ENCODE measurements around the gene ATXN7L3B. TPM values are rescaled to one million over a fixed set of nuclear protein-coding genes. Genes with fewer than 3 reads are reported as not detected.

The ATXN7L3B gene
- total RNA-seq, 1 experiment from 2014 or later = 21.1 TPM

GRCh38 chr12:74547249-74547648 is 9.6 kb downstream of the ATXN7L3B start:
- intact Hi-C loops (cut with micrococcal nuclease) = no loop called here
- no peak for TF ChIP-seq CTCF (IDR thresholded peaks at IDR 0.05; ENCODE audit: unreplicated experiment)
- Mint-ChIP-seq H3K27ac (ENCODE audit: low read depth, unreplicated experiment) (no peak overlapping the region), H3K4me1 (ENCODE audit: insufficient read depth, unreplicated experiment) (peaks cover 6% of the 10 kb centered on the region), H3K27me3 (ENCODE audit: insufficient read depth, unreplicated experiment) (no peaks in the 10 kb centered on the region), H3K36me3 (ENCODE audit: insufficient read depth, unreplicated experiment) (peaks cover 19% of the 10 kb centered on the region), H3K9me3 (ENCODE audit: unreplicated experiment) (no peaks in the 10 kb centered on the region), H3K4me3 (ENCODE audit: unreplicated experiment) (no peak overlapping the region)
- BruUV-seq (replicated peaks) = no TSS peak
- no peak for DNase-seq (ENCODE audit: unreplicated experiment)
- CTCF ChIA-PET = no interaction called here
- POLR2A ChIA-PET = no interaction called here

GRCh38 chr12:74551291-74551690 is 13.7 kb downstream of the ATXN7L3B start:
- CTCF ChIA-PET = interaction anchor here (1.0 kb wide), 2 partner anchors 9 to 96 kb away, joined by 3 to 5 read pairs; no protein-coding TSS in a partner anchor
- Mint-ChIP-seq H3K9me3 (ENCODE audit: unreplicated experiment) (no peaks in the 10 kb centered on the region), H3K4me3 (ENCODE audit: unreplicated experiment) (no peak overlapping the region), H3K27ac (ENCODE audit: low read depth, unreplicated experiment) (no peak overlapping the region), H3K36me3 (ENCODE audit: insufficient read depth, unreplicated experiment) (peaks cover 11% of the 10 kb centered on the region), H3K27me3 (ENCODE audit: insufficient read depth, unreplicated experiment) (no peaks in the 10 kb centered on the region), H3K4me1 (ENCODE audit: insufficient read depth, unreplicated experiment) (no peaks in the 10 kb centered on the region)
- BruUV-seq (replicated peaks) = no TSS peak
- no peak for TF ChIP-seq CTCF (IDR thresholded peaks at IDR 0.05; ENCODE audit: unreplicated experiment)
- no peak for DNase-seq (ENCODE audit: unreplicated experiment)
- intact Hi-C loops (cut with micrococcal nuclease) = no loop called here
- POLR2A ChIA-PET = no interaction called here

- no TSS peak for BruUV-seq (replicated peaks)
- Mint-ChIP-seq H3K4me3 (ENCODE audit: unreplicated experiment) (no peak overlapping the region), H3K36me3 (ENCODE audit: insufficient read depth, unreplicated experiment) (peaks cover 2% of the 10 kb centered on the region), H3K4me1 (ENCODE audit: insufficient read depth, unreplicated experiment) (no peaks in the 10 kb centered on the region), H3K27ac (ENCODE audit: low read depth, unreplicated experiment) (no peak overlapping the region), H3K27me3 (ENCODE audit: insufficient read depth, unreplicated experiment) (no peaks in the 10 kb centered on the region), H3K9me3 (ENCODE audit: unreplicated experiment) (no peaks in the 10 kb centered on the region)
- POLR2A ChIA-PET = interaction anchor here (1.5 kb wide), 1 partner anchor 14 kb away, joined by 4 read pairs; the partner anchor contains the start of gene ATXN7L3B
- TF ChIP-seq CTCF (IDR thresholded peaks at IDR 0.05; ENCODE audit: unreplicated experiment) = no peak
- intact Hi-C loops (cut with micrococcal nuclease) = no loop called here
- CTCF ChIA-PET = interaction anchor here (0.6 to 1.0 kb wide), 3 partner anchors 10 to 453 kb away, joined by 3 to 5 read pairs (median 4); no protein-coding TSS in a partner anchor
- DNase-seq (ENCODE audit: unreplicated experiment) = no peak
Observed at GRCh38 chr12:74552201-74552600, 14.6 kb downstream of the ATXN7L3B start.

- ChIA-PET POLR2A (no interaction called here), CTCF (no interaction called here)
- no peaks in the 10 kb centered on the region for H3K27me3 Mint-ChIP-seq (ENCODE audit: insufficient read depth, unreplicated experiment)
- BruUV-seq (replicated peaks) = no TSS peak
- TF ChIP-seq CTCF (IDR thresholded peaks at IDR 0.05; ENCODE audit: unreplicated experiment) = no peak
- H3K4me1 Mint-ChIP-seq (ENCODE audit: insufficient read depth, unreplicated experiment) = no peaks in the 10 kb centered on the region
- no peak overlapping the region for H3K27ac Mint-ChIP-seq (ENCODE audit: low read depth, unreplicated experiment)
- peaks cover 8% of the 10 kb centered on the region for H3K9me3 Mint-ChIP-seq (ENCODE audit: unreplicated experiment)
- no peak for DNase-seq (ENCODE audit: unreplicated experiment)
- H3K4me3 Mint-ChIP-seq (ENCODE audit: unreplicated experiment) = no peak overlapping the region
- peaks cover 4% of the 10 kb centered on the region for H3K36me3 Mint-ChIP-seq (ENCODE audit: insufficient read depth, unreplicated experiment)
- intact Hi-C loops (cut with micrococcal nuclease) = no loop called here
Observed at GRCh38 chr12:74559728-74560127, 22.1 kb downstream of the ATXN7L3B start.

Data from MCF 10A (cell line).